DND-41 (cell line): ENCODE measurements around the gene THRSP.
A peak's percentile ranks its signal among the peaks of the same experiment; 100 is the strongest.

Source experiments
- ATAC-seq: fragments of 200-7000 bp; cut with Tn5 transposase; 3 replicates; pipeline ENCODE4 v1.9.1; 2021; ENCODE audit warnings: low read depth; ENCODE audit not compliant: insufficient read depth
- DNase-seq: peaks from one replicate; pipeline ENCODE4 v3.0.0-alpha.2; 2020
- H2AFZ ChIP-seq: 2 replicates; pipeline ENCODE4 v1.6.0; 2012; ENCODE audit warnings: low read depth, low read length
- H3K27ac ChIP-seq: 2 replicates; pipeline ENCODE4 v1.5.1; 2012; ENCODE audit warnings: low read length, inconsistent platforms
- H3K27me3 ChIP-seq: fragments of 200-600 bp; sonication (generic); 2 replicates; pipeline ENCODE4 v1.6.0; 2012; ENCODE audit warnings: low read length, mild to moderate bottlenecking, inconsistent platforms; ENCODE audit not compliant: insufficient read depth, poor library complexity
- H3K36me3 ChIP-seq: 2 replicates; pipeline ENCODE4 v1.5.1; 2012; ENCODE audit warnings: low read length, inconsistent platforms; ENCODE audit not compliant: insufficient read depth
- H3K4me1 ChIP-seq: 2 replicates; pipeline ENCODE4 v1.5.1; 2012; ENCODE audit warnings: mild to moderate bottlenecking, low read length; ENCODE audit not compliant: insufficient read depth
- H3K4me2 ChIP-seq: 2 replicates; pipeline ENCODE4 v1.6.0; 2012; ENCODE audit warnings: mild to moderate bottlenecking, moderate library complexity, low read length, inconsistent platforms; ENCODE audit not compliant: insufficient read depth
- H3K4me3 ChIP-seq, 2 experiments: fragments of 200-600 bp in 1 of 2; shearing (Covaris generic) in 1 of 2; 2 replicates each; pipeline ENCODE4 v1.5.1; 2012 to 2016; ENCODE audit warnings: inconsistent platforms in 2 of 2, low read length in 2 of 2, mild to moderate bottlenecking in 2 of 2, low read depth in 1 of 2, moderate library complexity in 1 of 2
- H3K79me2 ChIP-seq: 2 replicates; pipeline ENCODE4 v1.6.0; 2012; ENCODE audit warnings: low read length, inconsistent platforms; ENCODE audit not compliant: insufficient read depth
- H3K9ac ChIP-seq: 2 replicates; pipeline ENCODE4 v1.6.0; 2012; ENCODE audit warnings: low read depth, mild to moderate bottlenecking, inconsistent platforms, low read length, moderate library complexity
- H3K9me3 ChIP-seq: 2 replicates; pipeline ENCODE4 v1.5.1; 2012; ENCODE audit warnings: low read length, moderate library complexity, mild to moderate bottlenecking, inconsistent platforms; ENCODE audit not compliant: insufficient read depth, severe bottlenecking
- H4K20me1 ChIP-seq: 2 replicates; pipeline ENCODE4 v1.6.0; 2012; ENCODE audit warnings: low read length; ENCODE audit not compliant: insufficient read depth
- EZH2 ChIP-seq: IDR thresholded peaks from 3 replicates; pipeline ENCODE4 v1.6.1; 2012; ENCODE audit warnings: borderline replicate concordance, low read depth, mild to moderate bottlenecking, moderate library complexity, low read length, inconsistent platforms; ENCODE audit not compliant: severe bottlenecking
- TF ChIP-seq, protein P1 (sequence below): IDR thresholded peaks from 2 replicates; pipeline ENCODE4 v1.5.1; 2012; ENCODE audit warnings: borderline replicate concordance, low read length, moderate library complexity, mild to moderate bottlenecking; ENCODE audit not compliant: poor library complexity, severe bottlenecking; ENCODE audit errors: extremely low read depth

The THRSP gene

GRCh38 chr11:78080818-78081495 lies 17.3 kb downstream of the THRSP start:
- H3K36me3 ChIP-seq = peaks cover 14% of the 10 kb centered on the region
- no peak overlapping the region for H3K4me3 ChIP-seq
- no peaks in the 10 kb centered on the region for H3K9me3 ChIP-seq
- peak overlapping the region; percentile 93 for H2AFZ ChIP-seq
- H3K9ac ChIP-seq = no peak overlapping the region
- ATAC-seq (no peak), DNase-seq (peak; percentile 29)
- peaks cover 44% of the 10 kb centered on the region for H3K4me1 ChIP-seq
- H3K27me3 ChIP-seq = no peaks in the 10 kb centered on the region
- peak overlapping the region; percentile 70; the same call in 1 of the 2 replicates for H3K4me2 ChIP-seq
- peaks cover 14% of the 10 kb centered on the region for H4K20me1 ChIP-seq
- H3K79me2 ChIP-seq = peaks cover 41% of the 10 kb centered on the region
- TF ChIP-seq EZH2 = no peak
- TF ChIP-seq, protein P1, sequence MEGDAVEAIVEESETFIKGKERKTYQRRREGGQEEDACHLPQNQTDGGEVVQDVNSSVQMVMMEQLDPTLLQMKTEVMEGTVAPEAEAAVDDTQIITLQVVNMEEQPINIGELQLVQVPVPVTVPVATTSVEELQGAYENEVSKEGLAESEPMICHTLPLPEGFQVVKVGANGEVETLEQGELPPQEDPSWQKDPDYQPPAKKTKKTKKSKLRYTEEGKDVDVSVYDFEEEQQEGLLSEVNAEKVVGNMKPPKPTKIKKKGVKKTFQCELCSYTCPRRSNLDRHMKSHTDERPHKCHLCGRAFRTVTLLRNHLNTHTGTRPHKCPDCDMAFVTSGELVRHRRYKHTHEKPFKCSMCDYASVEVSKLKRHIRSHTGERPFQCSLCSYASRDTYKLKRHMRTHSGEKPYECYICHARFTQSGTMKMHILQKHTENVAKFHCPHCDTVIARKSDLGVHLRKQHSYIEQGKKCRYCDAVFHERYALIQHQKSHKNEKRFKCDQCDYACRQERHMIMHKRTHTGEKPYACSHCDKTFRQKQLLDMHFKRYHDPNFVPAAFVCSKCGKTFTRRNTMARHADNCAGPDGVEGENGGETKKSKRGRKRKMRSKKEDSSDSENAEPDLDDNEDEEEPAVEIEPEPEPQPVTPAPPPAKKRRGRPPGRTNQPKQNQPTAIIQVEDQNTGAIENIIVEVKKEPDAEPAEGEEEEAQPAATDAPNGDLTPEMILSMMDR = no peak
- H3K27ac ChIP-seq = peak overlapping the region; percentile 92; the same call in 1 of the 2 replicates

DNA sequence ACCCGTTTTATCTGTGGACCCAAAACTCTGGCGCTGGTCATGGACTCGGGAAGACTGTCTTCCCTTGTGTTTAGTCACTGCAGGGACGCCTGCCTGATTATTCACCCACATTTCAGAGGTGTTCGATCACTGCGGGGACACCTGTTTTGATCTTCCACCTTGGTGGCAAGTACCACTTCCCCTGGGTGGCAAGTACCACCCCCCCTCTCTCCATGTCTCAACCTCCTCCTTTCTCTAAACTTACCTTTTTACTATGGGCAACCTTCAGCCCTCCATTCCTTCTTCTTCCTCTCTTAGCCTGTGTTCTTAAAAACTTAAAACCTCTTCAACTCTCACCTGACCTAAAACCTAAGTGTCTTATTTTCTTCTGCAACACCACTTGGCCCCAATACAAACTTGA lies 17.9 kb downstream of the THRSP start:
- 0 out of 2 replicates have a peak overlapping the region, but pooled peaks have one; percentile 93 for H2AFZ ChIP-seq
- H3K27ac ChIP-seq = no peak overlapping the region

GRCh38 chr11:78082146-78082545 lies 18.5 kb downstream of the THRSP start:
- DNase-seq = no peak
- H3K27ac ChIP-seq = no peak overlapping the region
- TF ChIP-seq EZH2 = no peak
- TF ChIP-seq, protein P1 = no peak
- ATAC-seq = no peak
- H3K79me2 ChIP-seq = peaks cover 30% of the 10 kb centered on the region
- no peak overlapping the region for H3K4me3 ChIP-seq
- H3K9ac ChIP-seq = no peak overlapping the region
- no peaks in the 10 kb centered on the region for H3K27me3 ChIP-seq
- H3K4me2 ChIP-seq = no peak overlapping the region
- peaks cover 35% of the 10 kb centered on the region for H3K4me1 ChIP-seq
- H3K9me3 ChIP-seq = no peaks in the 10 kb centered on the region
- H2AFZ ChIP-seq = no peak overlapping the region
- peaks cover 8% of the 10 kb centered on the region; the same call in 1 of the 2 replicates for H4K20me1 ChIP-seq
- H3K36me3 ChIP-seq = peaks cover 7% of the 10 kb centered on the region

More for the DNA sequence above, 17.9 kb downstream of the THRSP start:
- Histone ChIP-seq H3K9ac (no peak overlapping the region), H3K79me2 (peaks cover 36% of the 10 kb centered on the region), H3K27me3 (no peaks in the 10 kb centered on the region), H3K4me3 (no peak overlapping the region), H3K9me3 (no peaks in the 10 kb centered on the region), H3K4me2 (no peak overlapping the region), H4K20me1 (peaks cover 12% of the 10 kb centered on the region), H3K36me3 (peaks cover 12% of the 10 kb centered on the region), H3K4me1 (peaks cover 41% of the 10 kb centered on the region)
- no peak for TF ChIP-seq EZH2
- TF ChIP-seq, protein P1 = no peak
- DNase-seq (no peak), ATAC-seq (no peak)
